Neuronal stem cell (in vitro differentiated cells): Measurements from ENCODE around the gene LDLRAD3.

ENCODE experiments used
- DNase-seq: peaks from one replicate; pipeline ENCODE4 v3.0.0-alpha.2; 2013; ENCODE audit warnings: low spot score
- H2AFZ ChIP-seq: one replicate; pipeline ENCODE4 v1.6.1; 2013; ENCODE audit warnings: mild to moderate bottlenecking, low read length, inconsistent platforms
- H2AK5ac ChIP-seq: 2 replicates; pipeline ENCODE4 v1.6.1; 2013; ENCODE audit warnings: low read depth, mild to moderate bottlenecking, inconsistent platforms, low read length, moderate library complexity, mixed read lengths
- H2BK120ac ChIP-seq: 2 replicates; pipeline ENCODE4 v1.6.1; 2013; ENCODE audit warnings: low read depth, mild to moderate bottlenecking, inconsistent platforms, low read length, moderate library complexity, mixed read lengths
- H2BK12ac ChIP-seq: one replicate; pipeline ENCODE4 v1.6.1; 2013; ENCODE audit warnings: low read length, inconsistent platforms
- H2BK15ac ChIP-seq: 2 replicates; pipeline ENCODE4 v1.6.1; 2013; ENCODE audit warnings: mild to moderate bottlenecking, low read length, inconsistent platforms, mixed read lengths
- H2BK5ac ChIP-seq: one replicate; pipeline ENCODE4 v1.6.1; 2013; ENCODE audit warnings: inconsistent platforms, mild to moderate bottlenecking, low read length, moderate library complexity
- H3K14ac ChIP-seq: one replicate; pipeline ENCODE4 v1.6.1; 2013; ENCODE audit warnings: low read length, inconsistent platforms
- H3K18ac ChIP-seq: 2 replicates; pipeline ENCODE4 v1.6.1; 2013; ENCODE audit warnings: low read length, inconsistent platforms
- H3K23ac ChIP-seq: 2 replicates; pipeline ENCODE4 v1.6.1; 2013; ENCODE audit warnings: low read depth, mild to moderate bottlenecking, mixed read lengths, low read length, inconsistent platforms; ENCODE audit not compliant: poor library complexity
- H3K27ac ChIP-seq: replicated peaks from 3 replicates; pipeline ENCODE4 v1.5.1; 2013; ENCODE audit warnings: low read length, inconsistent platforms
- H3K27me3 ChIP-seq, 3 experiments: 2 replicates each; pipeline ENCODE4 v1.6.1; 2013; ENCODE audit warnings: low read length in 3 of 3, mild to moderate bottlenecking in 2 of 3, inconsistent platforms in 1 of 3, low read depth in 1 of 3, mixed read lengths in 1 of 3, moderate library complexity in 1 of 3; ENCODE audit not compliant: control insufficient read depth in 3 of 3, insufficient read depth in 3 of 3
- H3K36me3 ChIP-seq, 2 donors: replicated peaks in 1 of 2; 2 replicates each; pipeline ENCODE4 v1.6.1; 2013; ENCODE audit warnings: low read length in 2 of 2; ENCODE audit not compliant: control insufficient read depth in 2 of 2, insufficient read depth in 2 of 2
- H3K4ac ChIP-seq: 2 replicates; pipeline ENCODE4 v1.6.1; 2013; ENCODE audit warnings: inconsistent platforms, mild to moderate bottlenecking, low read length, moderate library complexity
- H3K4me1 ChIP-seq, 2 donors: 1 replicate in 1 of 2; 2 replicates in 1 of 2; pipeline ENCODE4 v1.6.1; 2013; ENCODE audit warnings: low read length in 2 of 2, low read depth in 1 of 2; ENCODE audit not compliant: control insufficient read depth in 2 of 2, insufficient read depth in 1 of 2
- H3K4me2 ChIP-seq: one replicate; pipeline ENCODE4 v1.6.1; 2013; ENCODE audit warnings: mild to moderate bottlenecking, low read length, inconsistent platforms; ENCODE audit not compliant: insufficient read depth, poor library complexity, severe bottlenecking
- H3K4me3 ChIP-seq, 2 donors: 2 replicates each; pipeline ENCODE4 v1.5.1; 2013; ENCODE audit warnings: low read length in 2 of 2, mild to moderate bottlenecking in 2 of 2, inconsistent platforms in 1 of 2, moderate library complexity in 1 of 2
- H3K79me1 ChIP-seq: one replicate; pipeline ENCODE4 v1.6.1; 2013; ENCODE audit warnings: low read depth, mild to moderate bottlenecking, inconsistent platforms, low read length, moderate library complexity
- H3K9ac ChIP-seq: one replicate; pipeline ENCODE4 v1.6.1; 2013; ENCODE audit warnings: mild to moderate bottlenecking, low read depth, low read length, inconsistent platforms; ENCODE audit not compliant: poor library complexity
- H3K9me3 ChIP-seq, 2 donors: replicated peaks in 1 of 2; 2 replicates each; pipeline versions ENCODE3 to v1.6.1; 2013; ENCODE audit warnings: low read length in 2 of 2, mild to moderate bottlenecking in 2 of 2, inconsistent platforms in 1 of 2, low read depth in 1 of 2, mixed read lengths in 1 of 2, moderate library complexity in 1 of 2; ENCODE audit not compliant: control insufficient read depth in 2 of 2, insufficient read depth in 1 of 2
- H4K8ac ChIP-seq: one replicate; pipeline ENCODE4 v1.6.1; 2013; ENCODE audit warnings: low read depth, mild to moderate bottlenecking, inconsistent platforms, low read length, moderate library complexity
- H4K91ac ChIP-seq: one replicate; pipeline ENCODE4 v1.6.1; 2013; ENCODE audit warnings: low read length, low read depth, mild to moderate bottlenecking, inconsistent platforms; ENCODE audit not compliant: poor library complexity
- WGBS, 2 donors: extraction: QIAGEN DNeasy Blood & Tissue Kit; methylation state at CpG; one replicate each; pipeline ENCODE4 v1.1.7; 2013; ENCODE audit warnings: missing lambda C conversion rate in 2 of 2, mixed read lengths in 1 of 2; ENCODE audit not compliant: insufficient read length in 2 of 2, insufficient replicate concordance in 1 of 2; ENCODE audit errors: extremely low coverage in 2 of 2; 5-methylcytosine and 5-hydroxymethylcytosine counted together

Gene LDLRAD3

GRCh38 chr11:36029616-36030015 lies 85.8 kb downstream of the LDLRAD3 start:
- no peak overlapping the region for H2BK12ac ChIP-seq
- peaks cover 0 to 44% of the 10 kb centered on the region in 2 donors for H3K9me3 ChIP-seq
- peaks cover 3% of the 10 kb centered on the region for H3K79me1 ChIP-seq
- H3K4me3 ChIP-seq, result no peak overlapping the region
- H2AFZ ChIP-seq, result no peak overlapping the region
- H2BK5ac ChIP-seq, result no peak overlapping the region
- H2AK5ac ChIP-seq, result no peak overlapping the region
- no CpG with 5 or more reads among the region's 4 CpGs for WGBS, 2 donors
- no peak overlapping the region for H2BK120ac ChIP-seq
- H3K27me3 ChIP-seq, result no peaks in the 10 kb centered on the region
- H3K36me3 ChIP-seq, result peaks cover 0 to 3% of the 10 kb centered on the region in 2 donors
- no peak overlapping the region for H3K18ac ChIP-seq
- no peak overlapping the region for H3K4me2 ChIP-seq
- no peak overlapping the region for H3K23ac ChIP-seq
- H3K14ac ChIP-seq, result no peak overlapping the region
- no peak overlapping the region for H4K8ac ChIP-seq
- H3K4me1 ChIP-seq, result peaks cover 3 to 6% of the 10 kb centered on the region in 2 donors
- H2BK15ac ChIP-seq, result no peak overlapping the region
- H4K91ac ChIP-seq, result no peak overlapping the region
- H3K9ac ChIP-seq, result no peak overlapping the region
- no peak for DNase-seq
- no peak overlapping the region for H3K27ac ChIP-seq
- no peak overlapping the region for H3K4ac ChIP-seq

- Histone ChIP-seq H2BK12ac (no peak overlapping the region), H3K9ac (no peak overlapping the region), H3K36me3 (peaks cover 0 to 6% of the 10 kb centered on the region in 2 donors), H3K23ac (no peak overlapping the region), H3K4me3 (no peak overlapping the region), H4K91ac (no peak overlapping the region), H3K79me1 (peaks cover 3% of the 10 kb centered on the region), H4K8ac (no peak overlapping the region), H3K4me2 (no peak overlapping the region), H2AFZ (no peak overlapping the region), H2BK120ac (no peak overlapping the region), H3K4me1 (peaks cover 1 to 5% of the 10 kb centered on the region in 2 donors), H2BK15ac (no peak overlapping the region), H3K14ac (no peak overlapping the region), H3K18ac (no peak overlapping the region), H3K4ac (no peak overlapping the region), H2BK5ac (no peak overlapping the region), H3K9me3 (peaks cover 0 to 45% of the 10 kb centered on the region in 2 donors), H2AK5ac (no peak overlapping the region), H3K27me3 (no peaks in the 10 kb centered on the region), H3K27ac (no peak overlapping the region)
- DNase-seq, result no peak
- WGBS, 2 donors, result no CpG with 5 or more reads among the region's 1 CpG
These were observed 86.9 kb downstream of the LDLRAD3 start for GRCh38 chr11:36030731-36031281.

- DNase-seq, result no peak
- Histone ChIP-seq H3K27me3 (no peaks in the 10 kb centered on the region), H3K4ac (no peak overlapping the region), H2BK5ac (no peak overlapping the region), H4K91ac (no peak overlapping the region), H3K9ac (no peak overlapping the region), H3K4me2 (no peak overlapping the region), H3K14ac (no peak overlapping the region), H3K18ac (no peak overlapping the region), H2AK5ac (no peak overlapping the region), H2BK12ac (no peak overlapping the region), H3K4me3 (no peak overlapping the region), H3K79me1 (peaks cover 5% of the 10 kb centered on the region), H3K9me3 (peaks cover 2 to 27% of the 10 kb centered on the region in 2 donors), H4K8ac (no peak overlapping the region), H3K23ac (no peak overlapping the region), H2BK15ac (no peak overlapping the region), H2AFZ (no peak overlapping the region), H2BK120ac (no peak overlapping the region), H3K4me1 (peaks cover 3 to 5% of the 10 kb centered on the region in 2 donors), H3K36me3 (peaks cover 3 to 26% of the 10 kb centered on the region in 2 donors), H3K27ac (no peak overlapping the region)
- WGBS, 2 donors, result no CpG with 5 or more reads among the region's 9 CpGs
These were observed 89.4 kb downstream of the LDLRAD3 start for GRCh38 chr11:36033082-36033751.

GRCh38 chr11:36033936-36034335 lies 90.1 kb downstream of the LDLRAD3 start:
- no peak overlapping the region for H2AFZ ChIP-seq
- H2BK5ac ChIP-seq, result no peak overlapping the region
- H3K23ac ChIP-seq, result no peak overlapping the region
- H2AK5ac ChIP-seq, result no peak overlapping the region
- H3K27ac ChIP-seq, result no peak overlapping the region
- WGBS, 2 donors, result no CpG with 5 or more reads among the region's 2 CpGs
- H3K4me2 ChIP-seq, result no peak overlapping the region
- H3K4ac ChIP-seq, result no peak overlapping the region
- H3K9ac ChIP-seq, result no peak overlapping the region
- no peak overlapping the region for H3K14ac ChIP-seq
- H3K36me3 ChIP-seq, result peaks cover 3 to 30% of the 10 kb centered on the region in 2 donors
- DNase-seq, result no peak
- H2BK15ac ChIP-seq, result no peak overlapping the region
- peaks cover 3 to 5% of the 10 kb centered on the region in 2 donors for H3K4me1 ChIP-seq
- no peak overlapping the region for H4K91ac ChIP-seq
- H2BK120ac ChIP-seq, result no peak overlapping the region
- H3K27me3 ChIP-seq, result no peaks in the 10 kb centered on the region
- H3K18ac ChIP-seq, result no peak overlapping the region
- H2BK12ac ChIP-seq, result no peak overlapping the region
- H3K9me3 ChIP-seq, result peaks cover 2 to 26% of the 10 kb centered on the region in 2 donors
- no peak overlapping the region for H4K8ac ChIP-seq
- H3K79me1 ChIP-seq, result peaks cover 5% of the 10 kb centered on the region
- H3K4me3 ChIP-seq, result no peak overlapping the region
